RWPE2 (cell line): ENCODE results near the gene ZDHHC22.

Experiments
- ATAC-seq: fragments of 200-7000 bp; cut with Tn5 transposase; 3 replicates; pipeline ENCODE4 v1.9.1; 2021; ENCODE audit warnings: low read depth
- DNase-seq: peaks from one replicate; pipeline ENCODE4 v3.0.0-alpha.2; 2020; ENCODE audit warnings: low spot score
- H3K27ac ChIP-seq: fragments of 450-650 bp; 2 replicates; pipeline ENCODE4 v1.5.1; 2017; ENCODE audit warnings: mild to moderate bottlenecking; ENCODE audit not compliant: poor library complexity, severe bottlenecking
- H3K27me3 ChIP-seq: fragments of 250-450 bp; sonication (Bioruptor Pico); 2 replicates; pipeline ENCODE4 v1.5.1; 2021; ENCODE audit warnings: mild to moderate bottlenecking, moderate library complexity; ENCODE audit not compliant: insufficient read depth, poor library complexity, severe bottlenecking
- H3K36me3 ChIP-seq: fragments of 250-450 bp; sonication (Bioruptor Pico); 2 replicates; pipeline ENCODE4 v1.5.1; 2020; ENCODE audit warnings: low read depth, mild to moderate bottlenecking, moderate library complexity
- H3K4me1 ChIP-seq: fragments of 250-450 bp; sonication (Bioruptor Pico); 2 replicates; pipeline ENCODE4 v1.5.1; 2021; ENCODE audit warnings: mild to moderate bottlenecking, moderate library complexity; ENCODE audit not compliant: insufficient read depth, poor library complexity, severe bottlenecking
- H3K4me3 ChIP-seq: fragments of 250-450 bp; sonication (Bioruptor Pico); 2 replicates; pipeline ENCODE4 v1.5.1; 2021; ENCODE audit warnings: mild to moderate bottlenecking, moderate library complexity; ENCODE audit not compliant: severe bottlenecking
- H3K9me3 ChIP-seq: fragments of 250-450 bp; sonication (Bioruptor Pico); 2 replicates; pipeline ENCODE4 v1.5.1; 2021; ENCODE audit warnings: mild to moderate bottlenecking, moderate library complexity; ENCODE audit not compliant: severe bottlenecking
- TF ChIP-seq, protein P1 (sequence below): fragments of 450-650 bp; IDR thresholded peaks from one replicate; pipeline ENCODE4 v1.5.1; 2017; ENCODE audit warnings: mild to moderate bottlenecking, moderate library complexity; ENCODE audit not compliant: poor library complexity, severe bottlenecking

The ZDHHC22 gene

DNA sequence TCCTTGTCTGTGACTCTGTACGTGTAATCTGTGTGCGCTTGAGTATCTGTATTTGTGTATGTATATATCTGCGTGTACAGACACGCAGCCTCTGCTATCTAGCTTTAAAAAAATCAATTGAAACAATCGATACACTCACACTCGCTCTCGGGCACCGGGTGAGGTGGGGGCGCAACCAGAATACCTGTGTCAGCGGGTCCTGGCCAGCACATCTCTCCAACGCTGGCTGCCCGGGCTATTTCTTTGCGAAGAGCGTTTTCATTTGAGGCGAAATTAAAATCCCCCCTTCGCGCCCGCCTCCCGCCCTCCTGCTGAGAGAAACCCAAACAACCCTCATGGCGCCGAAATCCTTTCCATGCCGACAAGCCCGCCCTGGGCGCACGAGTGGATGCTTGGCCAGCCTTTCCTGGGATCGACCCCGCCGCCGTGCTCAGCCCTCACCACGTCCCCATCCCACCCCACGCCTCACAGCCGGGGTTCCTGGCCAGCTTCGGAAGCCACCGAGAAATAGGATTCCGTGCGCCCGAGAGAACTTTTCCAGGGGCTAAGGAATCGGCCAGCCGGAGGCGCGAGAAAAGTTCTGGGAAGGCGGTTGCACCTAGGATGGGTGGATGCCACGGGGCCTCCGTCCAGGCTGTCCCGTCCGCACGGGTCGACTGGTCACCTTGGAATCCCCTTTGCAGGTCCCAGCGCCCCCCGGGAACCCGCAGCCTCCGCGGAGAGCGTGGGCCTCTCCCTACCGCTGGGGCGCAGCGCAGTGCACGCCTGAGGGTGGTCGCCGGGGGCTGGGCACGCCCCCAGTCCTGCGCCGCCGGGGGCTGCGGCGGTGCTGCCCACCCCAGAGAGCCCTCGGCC is 1.0 kb downstream of the ZDHHC22 start:
- peak overlapping the region; percentile 22 for H3K4me3 ChIP-seq
- peaks cover 90% of the 10 kb centered on the region for H3K27me3 ChIP-seq
- ATAC-seq = peak; percentile 8
- H3K36me3 ChIP-seq = no peaks in the 10 kb centered on the region
- H3K9me3 ChIP-seq = no peaks in the 10 kb centered on the region
- H3K4me1 ChIP-seq = peaks cover 5% of the 10 kb centered on the region
- no peak for DNase-seq
- H3K27ac ChIP-seq = no peak overlapping the region
- TF ChIP-seq, protein P1, sequence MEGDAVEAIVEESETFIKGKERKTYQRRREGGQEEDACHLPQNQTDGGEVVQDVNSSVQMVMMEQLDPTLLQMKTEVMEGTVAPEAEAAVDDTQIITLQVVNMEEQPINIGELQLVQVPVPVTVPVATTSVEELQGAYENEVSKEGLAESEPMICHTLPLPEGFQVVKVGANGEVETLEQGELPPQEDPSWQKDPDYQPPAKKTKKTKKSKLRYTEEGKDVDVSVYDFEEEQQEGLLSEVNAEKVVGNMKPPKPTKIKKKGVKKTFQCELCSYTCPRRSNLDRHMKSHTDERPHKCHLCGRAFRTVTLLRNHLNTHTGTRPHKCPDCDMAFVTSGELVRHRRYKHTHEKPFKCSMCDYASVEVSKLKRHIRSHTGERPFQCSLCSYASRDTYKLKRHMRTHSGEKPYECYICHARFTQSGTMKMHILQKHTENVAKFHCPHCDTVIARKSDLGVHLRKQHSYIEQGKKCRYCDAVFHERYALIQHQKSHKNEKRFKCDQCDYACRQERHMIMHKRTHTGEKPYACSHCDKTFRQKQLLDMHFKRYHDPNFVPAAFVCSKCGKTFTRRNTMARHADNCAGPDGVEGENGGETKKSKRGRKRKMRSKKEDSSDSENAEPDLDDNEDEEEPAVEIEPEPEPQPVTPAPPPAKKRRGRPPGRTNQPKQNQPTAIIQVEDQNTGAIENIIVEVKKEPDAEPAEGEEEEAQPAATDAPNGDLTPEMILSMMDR = no peak

DNA sequence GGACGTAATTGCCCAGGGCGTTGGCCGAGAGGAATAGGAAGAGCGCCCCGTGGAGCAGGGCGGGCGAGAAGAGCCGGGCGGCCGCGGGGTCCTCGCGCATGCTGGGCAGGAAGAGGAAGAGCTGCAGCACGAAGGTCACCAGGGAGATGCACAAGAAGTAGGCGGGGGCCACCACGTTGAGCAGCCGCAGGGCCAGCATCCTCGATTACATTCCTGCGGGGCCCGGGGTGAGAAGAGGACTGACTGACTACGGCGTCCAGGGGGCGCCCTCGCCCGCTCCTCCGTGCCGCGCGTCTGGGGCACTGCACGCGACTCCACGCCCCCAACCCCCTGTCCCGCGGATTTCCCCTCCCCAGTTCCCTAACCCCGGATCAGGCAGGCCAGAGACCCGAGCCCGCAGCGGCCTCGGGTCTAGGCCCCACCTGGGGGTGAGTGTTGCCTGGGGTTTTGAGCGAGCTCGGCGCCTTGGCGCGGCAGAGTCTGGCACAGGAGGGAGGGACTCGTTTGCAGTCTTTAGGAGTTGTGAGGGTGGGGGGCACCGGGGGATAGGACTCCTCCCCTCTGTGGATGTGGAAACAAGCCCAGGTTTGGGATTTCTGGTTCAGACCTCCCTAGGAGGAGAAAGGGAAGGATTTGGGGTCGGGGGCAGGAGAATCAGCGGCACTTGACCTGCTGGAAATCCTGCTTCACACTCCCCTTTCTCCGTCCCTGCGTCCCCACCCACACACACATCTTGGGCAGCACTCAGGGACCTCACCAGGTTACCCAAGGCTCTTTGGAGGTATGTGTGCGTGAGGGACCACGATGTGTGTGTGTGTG is 1.8 kb downstream of the ZDHHC22 start:
- Histone ChIP-seq H3K9me3 (no peaks in the 10 kb centered on the region), H3K36me3 (no peaks in the 10 kb centered on the region), H3K4me1 (peaks cover 5% of the 10 kb centered on the region), H3K27ac (no peak overlapping the region), H3K27me3 (peaks cover 86% of the 10 kb centered on the region), H3K4me3 (no peak overlapping the region)
- ATAC-seq (peak; percentile 44), DNase-seq (no peak)
- TF ChIP-seq, protein P1 = peak; percentile 74

DNA sequence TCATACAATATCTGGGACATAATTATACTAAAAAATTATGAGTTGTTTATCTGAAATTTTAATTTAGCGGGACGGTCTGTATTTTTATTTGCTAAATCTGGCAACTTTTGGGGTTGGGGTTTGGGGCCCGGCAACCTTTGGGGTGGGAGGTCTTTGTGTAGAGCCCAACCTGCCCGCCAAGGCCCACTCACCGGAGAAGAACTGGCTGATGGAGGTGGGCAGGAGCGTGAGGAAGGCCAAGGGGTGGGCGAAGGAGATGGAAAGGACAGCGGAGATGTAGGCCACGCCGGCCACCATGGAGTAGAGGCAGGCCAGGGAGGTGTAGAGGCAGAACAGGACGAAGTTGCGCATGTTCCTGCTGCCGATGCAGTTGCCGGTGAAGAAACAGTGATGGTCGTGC is 2.6 kb downstream of the ZDHHC22 start:
- peaks cover 5% of the 10 kb centered on the region for H3K4me1 ChIP-seq
- TF ChIP-seq, protein P1 = no peak
- H3K9me3 ChIP-seq = no peaks in the 10 kb centered on the region
- DNase-seq (no peak), ATAC-seq (no peak)
- H3K27me3 ChIP-seq = peaks cover 86% of the 10 kb centered on the region
- H3K4me3 ChIP-seq = no peak overlapping the region
- H3K27ac ChIP-seq = no peak overlapping the region
- H3K36me3 ChIP-seq = no peaks in the 10 kb centered on the region

DNA sequence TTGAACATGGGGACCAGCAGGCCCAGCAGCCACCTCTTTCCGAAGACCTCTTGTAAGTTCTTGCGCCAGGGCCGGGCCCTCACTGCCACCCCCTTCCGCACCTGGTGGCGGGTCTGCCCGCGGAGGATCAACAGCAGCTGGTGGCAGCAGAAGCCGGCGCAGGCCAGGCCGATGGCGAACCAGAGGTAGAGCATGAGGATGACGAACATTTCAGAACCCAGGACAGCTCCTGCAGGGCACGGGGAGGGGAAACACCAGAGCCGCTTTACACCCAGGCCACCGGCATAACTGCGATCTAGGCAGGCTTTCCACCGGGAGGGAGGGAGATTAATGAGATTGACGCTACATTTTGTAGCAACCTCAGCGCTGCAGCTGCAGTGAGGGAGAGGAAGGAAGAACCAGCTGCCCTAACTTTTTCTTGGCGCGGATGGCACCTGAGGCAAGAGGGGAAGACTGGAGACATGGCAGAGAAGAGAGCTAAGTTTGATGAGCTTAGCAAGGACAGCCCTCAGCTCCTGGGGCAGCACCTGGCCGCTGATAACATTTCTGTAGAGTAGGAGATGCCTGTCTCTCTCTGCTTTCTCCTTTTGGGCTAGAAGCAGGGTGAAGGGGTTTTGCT is 7.8 kb downstream of the ZDHHC22 start:
- ATAC-seq (peak; percentile 91), DNase-seq (peak; percentile 79)
- no peak overlapping the region for H3K4me3 ChIP-seq
- H3K4me1 ChIP-seq = no peaks in the 10 kb centered on the region
- TF ChIP-seq, protein P1 = no peak
- no peaks in the 10 kb centered on the region for H3K36me3 ChIP-seq
- peaks cover 38% of the 10 kb centered on the region for H3K27me3 ChIP-seq
- no peaks in the 10 kb centered on the region for H3K9me3 ChIP-seq
- H3K27ac ChIP-seq = no peak overlapping the region
